Kidney (tissue), 14 donors: ENCODE results near the gene RAMP2. TPM values are rescaled to one million over a fixed set of nuclear protein-coding genes. Genes with fewer than 3 reads are reported as not detected.
"Not testable (repeated sequence)": the region's sequence is repeated elsewhere in the genome, so short reads cannot be mapped to it uniquely, and the experiment has no call there.

Source experiments
- DNase-seq, 5 donors: peaks; one replicate each; pipeline ENCODE4 v3.0.0-alpha.2; 2013 to 2020
- FAIRE-seq: peaks from 2 replicates; lab custom pipeline; 2012; peaks lifted over from hg19 to GRCh38; lab: Jason Lieb, UNC
- H3K27ac ChIP-seq, 2 donors: one replicate each; pipeline ENCODE4 v1.7.0; 2013; ENCODE audit warnings: low read depth in 2 of 2, low read length in 2 of 2, inconsistent platforms in 1 of 2
- H3K27me3 ChIP-seq: one replicate; pipeline ENCODE4 v1.7.1; 2013; ENCODE audit warnings: low read length, inconsistent platforms; ENCODE audit not compliant: control insufficient read depth, insufficient read depth
- H3K36me3 ChIP-seq, 3 donors: one replicate each; pipeline versions ENCODE4 v1.7.0 to v1.7.1; 2013; ENCODE audit warnings: low read length in 3 of 3, control low read depth in 1 of 3, inconsistent platforms in 1 of 3; ENCODE audit not compliant: insufficient read depth in 3 of 3, control insufficient read depth in 2 of 3
- H3K4me1 ChIP-seq, 3 donors: one replicate each; pipeline versions ENCODE4 v1.7.0 to v1.7.1; 2013; ENCODE audit warnings: low read length in 3 of 3, inconsistent platforms in 1 of 3, low read depth in 1 of 3; ENCODE audit not compliant: control insufficient read depth in 2 of 3, insufficient read depth in 2 of 3
- H3K4me3 ChIP-seq, 3 donors: one replicate each; pipeline versions ENCODE4 v1.7.0 to v1.8.1; 2013; ENCODE audit warnings: low read length in 3 of 3, control low read depth in 1 of 3, inconsistent platforms in 1 of 3
- H3K9ac ChIP-seq, 3 donors: one replicate each; pipeline versions ENCODE4 v1.7.0 to v1.7.1; 2013; ENCODE audit warnings: low read length in 3 of 3, control low read depth in 1 of 3, inconsistent platforms in 1 of 3
- H3K9me3 ChIP-seq, 3 donors: one replicate each; pipeline versions ENCODE4 v1.7.0 to v1.7.1; 2013; ENCODE audit warnings: low read length in 3 of 3, control low read depth in 1 of 3, inconsistent platforms in 1 of 3; ENCODE audit not compliant: control insufficient read depth in 2 of 3, insufficient read depth in 1 of 3
- intact Hi-C: fragments of 100-400 bp; cut with DNase I; formaldehyde crosslinking; loops from one replicate; pipeline ENCODE4 v1.11.1; 2022
- polyA plus RNA-seq: library from polyadenylated mRNA; stranded (reverse); fragments of 350-450 nt; fragmentation: Illumina TruSeq; extraction: RNeasy Lipid Tissue Mini Kit (QIAGEN cat#74804); gene quantifications from one replicate; pipeline ENCODE4 v1.2.3, GENCODE V29; 2014; ENCODE audit warnings: low read depth, low replicate concordance; ENCODE audit not compliant: insufficient read depth
- total RNA-seq: library from RNA; stranded (reverse); fragmentation: NEBNext Ultra II Directional; extraction: Animal tissue kit (Norgen Biotek cat#: 25700); gene quantifications from one replicate; pipeline ENCODE4 v1.2.1, GENCODE V29; 2021
- TF ChIP-seq, protein P1 (sequence below): IDR thresholded peaks from 3 replicates; pipeline ENCODE4 v1.5.1; 2012; ENCODE audit warnings: mild to moderate bottlenecking, moderate library complexity, borderline replicate concordance; ENCODE audit not compliant: insufficient read depth; ENCODE audit errors: extremely low read depth
- donor health status: control.
- donor health status: control.
- donor health status: control.
- donor health status: control.
- donor health status: control.
- donor health status: DM: yes; HTN: yes; CAD: no.
- donor health status: Normal renal cell carcinoma (clear cell type).

RAMP2 gene
- total and polyA plus RNA-seq, 2 donors from 2014 or later: 55.7 to 134 TPM

DNA sequence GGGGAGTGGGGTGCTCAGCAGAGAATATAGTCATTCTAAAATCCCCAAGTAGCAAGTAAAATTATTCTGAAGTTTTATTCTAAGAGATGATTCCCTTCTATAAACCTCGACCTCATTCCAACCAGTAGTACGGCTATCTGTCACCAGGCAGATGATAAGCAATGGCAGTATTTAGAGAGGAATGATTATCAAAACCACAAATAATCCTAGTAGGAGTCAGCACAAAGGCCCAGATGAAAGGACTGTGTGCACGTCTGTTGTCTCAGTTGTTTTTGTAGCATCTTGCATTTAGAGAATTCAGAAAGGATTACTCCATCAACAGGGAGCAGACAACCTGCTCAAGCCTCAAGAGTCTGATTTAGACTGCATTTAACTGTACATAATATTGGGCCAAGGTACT, 37.4 kb upstream of the RAMP2 start:
- no peak for FAIRE-seq
- H3K36me3 ChIP-seq: peaks cover 16 to 39% (median 27%) of the 10 kb centered on the region in 3 donors
- intact Hi-C loops: no loop called here

GRCh38 chr17:42725143-42725542, 35.9 kb upstream of the RAMP2 start:
- Histone ChIP-seq H3K4me3 (no peak overlapping the region), H3K9me3 (no peaks in the 10 kb centered on the region), H3K27ac (no peak overlapping the region), H3K4me1 (no peaks in the 10 kb centered on the region), H3K36me3 (peaks cover 11 to 37% (median 18%) of the 10 kb centered on the region in 3 donors), H3K9ac (no peak overlapping the region), H3K27me3 (no peaks in the 10 kb centered on the region)
- DNase-seq (no peak), FAIRE-seq (no peak)
- TF ChIP-seq, protein P1, sequence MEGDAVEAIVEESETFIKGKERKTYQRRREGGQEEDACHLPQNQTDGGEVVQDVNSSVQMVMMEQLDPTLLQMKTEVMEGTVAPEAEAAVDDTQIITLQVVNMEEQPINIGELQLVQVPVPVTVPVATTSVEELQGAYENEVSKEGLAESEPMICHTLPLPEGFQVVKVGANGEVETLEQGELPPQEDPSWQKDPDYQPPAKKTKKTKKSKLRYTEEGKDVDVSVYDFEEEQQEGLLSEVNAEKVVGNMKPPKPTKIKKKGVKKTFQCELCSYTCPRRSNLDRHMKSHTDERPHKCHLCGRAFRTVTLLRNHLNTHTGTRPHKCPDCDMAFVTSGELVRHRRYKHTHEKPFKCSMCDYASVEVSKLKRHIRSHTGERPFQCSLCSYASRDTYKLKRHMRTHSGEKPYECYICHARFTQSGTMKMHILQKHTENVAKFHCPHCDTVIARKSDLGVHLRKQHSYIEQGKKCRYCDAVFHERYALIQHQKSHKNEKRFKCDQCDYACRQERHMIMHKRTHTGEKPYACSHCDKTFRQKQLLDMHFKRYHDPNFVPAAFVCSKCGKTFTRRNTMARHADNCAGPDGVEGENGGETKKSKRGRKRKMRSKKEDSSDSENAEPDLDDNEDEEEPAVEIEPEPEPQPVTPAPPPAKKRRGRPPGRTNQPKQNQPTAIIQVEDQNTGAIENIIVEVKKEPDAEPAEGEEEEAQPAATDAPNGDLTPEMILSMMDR: no peak
- intact Hi-C loops: no loop called here

More for the DNA sequence above, 37.4 kb upstream of the RAMP2 start:
- Histone ChIP-seq H3K4me1 (no peaks in the 10 kb centered on the region), H3K27ac (no peak overlapping the region), H3K9ac (no peak overlapping the region), H3K27me3 (no peaks in the 10 kb centered on the region), H3K4me3 (no peak overlapping the region), H3K9me3 (no peaks in the 10 kb centered on the region)
- no peak for DNase-seq
- TF ChIP-seq, protein P1: no peak

DNA sequence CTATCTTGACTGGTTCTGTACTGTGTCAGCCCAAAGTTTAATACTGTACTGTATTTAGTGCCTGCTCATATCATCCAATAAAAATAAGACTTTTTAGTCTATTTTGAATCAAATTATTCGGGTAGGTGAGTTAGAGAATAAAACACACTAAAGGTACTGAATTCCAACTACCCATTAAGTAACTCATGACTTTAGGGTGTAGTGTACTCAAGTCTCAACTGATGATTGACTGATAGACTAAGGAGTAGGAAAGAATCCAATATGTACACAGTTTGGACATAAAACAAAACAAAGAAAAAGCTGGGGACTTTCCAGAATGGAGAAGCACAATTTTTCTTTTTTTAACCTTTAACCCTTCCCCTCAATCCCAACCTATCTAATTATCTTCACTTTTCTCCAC, 20.3 kb upstream of the RAMP2 start:
- no peaks in the 10 kb centered on the region for H3K27me3 ChIP-seq
- H3K9ac ChIP-seq: no peak overlapping the region
- H3K4me3 ChIP-seq: no peak overlapping the region
- DNase-seq (no peak), FAIRE-seq (no peak)
- H3K9me3 ChIP-seq: no peaks in the 10 kb centered on the region
- no peaks in the 10 kb centered on the region for H3K36me3 ChIP-seq
- intact Hi-C loops: no loop called here
- peaks cover 2 to 12% (median 9%) of the 10 kb centered on the region in 3 donors for H3K4me1 ChIP-seq
- TF ChIP-seq, protein P1: no peak
- H3K27ac ChIP-seq: no peak overlapping the region

GRCh38 chr17:42742916-42743315, 18.1 kb upstream of the RAMP2 start:
- H3K9me3 ChIP-seq, H3K4me3 ChIP-seq, H3K27me3 ChIP-seq, intact Hi-C loops, FAIRE-seq, H3K36me3 ChIP-seq, H3K9ac ChIP-seq: not testable (repeated sequence)
- H3K4me1 ChIP-seq: peaks cover 2 to 12% (median 9%) of the 10 kb centered on the region in 3 donors
- H3K27ac ChIP-seq: peak overlapping the region in 1 of 2 donors; percentile 8
- DNase-seq: peak in 1 of 5 donors; percentile 16
